Forelimb muscle (tissue), 1 donor: Measurements from ENCODE around the gene COL15A1. TPM values are rescaled to one million over a fixed set of nuclear protein-coding genes. Genes with fewer than 3 reads are reported as not detected.

Source experiments
- DNase-seq: peaks from one replicate; pipeline ENCODE4 v3.0.0-alpha.2; 2013; ENCODE audit warnings: low read depth
- polyA plus RNA-seq: library from polyadenylated mRNA; unstranded; fragments of 120-200 nt; gene quantifications from one replicate; pipeline ENCODE4 v1.2.1, GENCODE V29; 2013; ENCODE audit not compliant: insufficient read length

COL15A1 gene
- polyA plus RNA-seq, 1 donor: 172 TPM

- DNase-seq: no peak
Measured at GRCh38 chr9:98944734-98945074, 997 bp downstream of the COL15A1 start.

GRCh38 chr9:98949565-98949964 lies 5.9 kb downstream of the COL15A1 start:
- no peak for DNase-seq

DNA sequence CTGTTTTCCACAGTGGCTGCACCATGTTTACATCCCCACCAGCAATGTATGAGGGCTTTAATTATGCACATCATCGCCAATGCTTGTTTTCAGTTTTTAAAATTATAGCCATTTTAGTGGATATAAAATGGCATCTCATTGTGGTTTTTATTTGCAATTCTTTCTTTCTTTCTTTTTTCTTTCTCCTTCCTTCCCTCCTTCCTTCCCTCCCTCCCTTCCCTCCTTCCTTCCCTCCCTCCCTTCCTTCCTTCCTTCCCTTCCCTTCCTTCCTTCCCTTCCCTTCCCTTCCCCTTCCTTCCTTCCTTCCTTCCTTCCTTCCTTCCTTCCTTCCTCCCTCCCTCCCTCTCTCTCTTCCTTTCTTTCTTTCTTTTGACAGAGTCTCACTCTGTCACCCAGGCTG lies 6.6 kb downstream of the COL15A1 start:
- no peak for DNase-seq

GRCh38 chr9:98951967-98952366 lies 8.3 kb downstream of the COL15A1 start:
- DNase-seq: no peak

DNA sequence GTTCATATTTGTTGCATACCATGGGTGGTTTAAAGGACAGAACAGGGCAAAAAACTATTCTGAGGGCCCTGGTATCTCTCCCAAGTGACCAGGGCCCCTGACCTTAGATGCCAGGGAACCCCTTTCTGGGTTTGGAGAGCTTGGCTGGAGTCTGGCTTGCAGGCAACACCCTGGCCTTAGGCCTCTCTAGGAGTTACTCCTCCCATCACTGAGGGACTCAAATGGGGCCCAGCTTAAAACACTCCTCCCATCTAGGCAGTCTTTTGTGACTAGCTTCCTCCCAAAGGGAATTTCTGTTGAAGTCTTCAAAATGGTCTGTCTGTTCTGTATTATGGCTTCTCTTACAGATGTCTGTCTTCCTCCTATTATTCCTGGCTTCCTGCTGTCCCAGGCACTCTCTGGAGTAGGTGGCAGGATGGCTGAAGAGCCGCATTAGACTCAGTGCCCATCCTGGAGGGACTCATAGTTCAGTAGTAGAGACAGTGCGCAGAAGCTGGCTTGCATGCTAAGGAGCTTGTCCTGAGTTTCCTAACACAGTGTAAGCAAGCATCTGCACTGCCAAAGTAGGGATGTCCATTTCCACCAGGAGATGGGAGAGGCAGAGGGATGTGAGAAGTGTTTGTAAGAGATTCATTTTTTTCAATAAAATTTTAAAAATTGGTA lies 10.0 kb downstream of the COL15A1 start:
- no peak for DNase-seq

GRCh38 chr9:98954244-98954610 lies 10.5 kb downstream of the COL15A1 start:
- DNase-seq: no peak

DNA sequence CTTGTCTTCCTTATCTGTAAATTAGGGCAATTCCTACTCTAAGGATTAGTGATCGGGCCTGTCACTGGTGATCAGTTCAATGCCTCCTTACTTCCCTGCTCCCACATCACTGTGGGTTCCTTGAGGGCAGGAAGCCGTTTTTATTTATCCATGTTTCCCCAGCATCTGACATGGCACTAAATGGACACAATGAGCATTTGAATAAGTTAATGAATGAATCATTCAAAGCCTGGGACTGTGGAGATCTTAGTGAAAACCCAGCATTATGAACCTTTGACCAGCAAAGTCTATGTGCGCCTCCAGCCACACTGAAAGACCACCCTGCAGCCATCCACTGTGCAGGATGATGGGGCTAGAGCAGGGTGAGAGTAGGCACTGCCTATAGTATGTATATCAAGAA lies 11.6 kb downstream of the COL15A1 start:
- no peak for DNase-seq

DNA sequence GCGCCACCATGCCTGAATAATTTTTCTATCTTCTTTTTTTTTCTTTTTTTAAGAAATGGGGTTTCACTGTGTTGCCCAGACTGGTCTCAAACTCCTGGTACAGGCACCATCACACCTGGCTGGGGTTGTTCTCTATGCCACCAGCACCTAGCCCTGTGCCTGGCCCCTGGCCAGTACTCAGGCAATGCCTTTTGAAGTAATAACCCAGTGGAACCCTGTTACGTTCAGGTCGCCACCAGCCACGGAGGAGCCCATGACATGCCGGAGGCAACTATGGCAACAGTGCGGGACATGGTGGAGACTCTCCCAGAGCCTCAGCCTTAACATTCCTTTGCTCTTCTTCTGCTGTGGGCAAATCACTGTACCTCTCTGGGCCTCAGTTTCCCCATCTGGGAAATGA lies 14.1 kb downstream of the COL15A1 start:
- DNase-seq: no peak

- DNase-seq: peak; percentile 83
Measured at GRCh38 chr9:98958271-98958984, 14.7 kb downstream of the COL15A1 start.

DNA sequence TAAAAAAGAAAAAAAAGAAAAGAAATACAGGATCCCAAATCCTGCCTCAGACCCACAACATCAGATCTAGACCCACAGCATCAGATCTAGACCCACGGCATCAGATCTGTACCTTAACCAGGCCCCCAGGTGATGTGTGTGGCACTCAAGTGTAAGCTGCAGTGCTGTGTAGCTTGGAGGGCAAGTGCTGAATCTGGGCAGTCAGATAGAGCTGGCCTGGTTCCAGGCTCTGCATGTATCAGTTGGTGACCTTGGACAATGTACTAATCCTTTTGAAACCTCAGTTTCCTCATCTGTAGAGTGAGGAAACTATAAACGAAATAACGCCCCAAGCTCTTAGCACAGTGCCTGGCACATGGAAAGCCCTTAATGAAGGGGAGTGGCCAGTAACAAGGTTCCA lies 16.7 kb downstream of the COL15A1 start:
- DNase-seq: no peak

DNA sequence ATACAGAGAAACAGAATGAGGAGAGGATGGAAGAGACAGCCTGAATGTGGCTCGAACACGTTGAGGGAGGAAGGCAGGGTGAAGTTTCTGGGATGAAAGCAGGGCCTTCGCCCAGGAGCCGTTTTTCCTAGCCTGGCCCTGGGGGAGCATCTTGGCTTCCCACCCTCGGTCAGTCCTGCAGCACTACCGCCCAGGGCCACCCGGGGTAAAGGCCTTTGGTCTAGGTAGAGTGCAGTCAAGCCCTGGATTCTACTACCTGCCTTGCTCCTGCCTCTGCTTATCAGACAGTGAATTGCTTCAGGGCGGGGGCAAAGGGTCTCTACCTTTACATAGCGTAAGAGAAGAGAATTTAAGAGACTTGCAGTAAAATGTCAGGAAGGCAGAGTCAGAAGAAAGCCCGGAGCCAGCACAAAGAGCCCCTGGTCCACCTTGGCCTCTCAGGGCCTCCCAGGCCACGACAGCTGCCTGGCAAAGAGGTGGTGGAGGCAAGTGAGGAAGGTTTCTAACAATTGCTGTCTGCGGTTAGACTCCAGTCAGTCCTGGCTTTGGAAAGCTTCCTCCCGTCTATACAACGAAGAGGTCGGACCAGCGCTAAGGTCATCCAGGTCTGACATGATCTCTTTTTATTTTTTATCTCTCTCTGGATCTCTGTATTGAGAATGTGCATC lies 17.9 kb downstream of the COL15A1 start:
- no peak for DNase-seq

GRCh38 chr9:98962181-98962560 lies 18.5 kb downstream of the COL15A1 start:
- DNase-seq: no peak

DNA sequence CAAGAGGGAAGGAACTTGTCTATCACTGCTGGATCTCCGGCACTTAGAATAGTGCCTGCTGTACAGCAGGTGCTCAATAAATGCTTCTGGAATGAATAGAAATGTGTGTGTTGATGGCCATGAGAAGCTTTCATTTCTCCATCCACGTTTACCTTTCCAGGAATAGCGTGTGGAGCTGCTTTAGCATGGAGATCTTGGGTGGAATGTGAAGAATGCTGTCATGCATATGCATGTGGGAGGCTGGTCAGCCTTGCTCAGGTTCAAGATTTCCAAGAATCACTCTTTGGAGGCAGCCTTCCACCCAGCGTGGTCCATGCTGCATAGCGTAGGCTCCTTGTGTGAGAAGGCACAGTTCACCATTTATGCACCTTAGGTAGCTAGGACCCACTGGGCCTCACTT lies 19.2 kb downstream of the COL15A1 start:
- DNase-seq: no peak

- no peak for DNase-seq
Measured at GRCh38 chr9:98964201-98964600, 20.5 kb downstream of the COL15A1 start.

DNA sequence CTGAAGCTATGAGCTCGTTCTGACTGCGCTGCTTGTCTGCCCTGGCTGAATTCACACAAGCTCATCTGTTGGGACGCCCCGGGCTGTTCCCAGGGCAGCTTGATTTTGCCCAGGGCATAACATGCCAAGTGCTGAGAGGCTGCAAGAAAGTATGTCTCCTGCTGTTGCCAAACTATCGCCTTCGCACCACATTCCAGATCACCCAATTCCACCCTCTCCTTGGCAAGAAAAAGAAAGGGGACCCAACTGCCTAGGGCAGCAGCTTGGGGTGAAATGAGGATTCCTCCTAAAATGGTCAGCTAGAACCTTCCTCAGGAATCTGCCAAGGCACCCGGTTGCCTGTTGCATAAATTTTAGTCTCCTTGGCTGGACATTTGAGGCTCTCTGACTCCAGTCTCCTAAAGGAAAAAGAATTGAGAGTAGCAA lies 21.2 kb downstream of the COL15A1 start:
- no peak for DNase-seq

GRCh38 chr9:98966676-98967075 lies 23.0 kb downstream of the COL15A1 start:
- no peak for DNase-seq

GRCh38 chr9:98967257-98967656 lies 23.6 kb downstream of the COL15A1 start:
- DNase-seq: no peak

DNA sequence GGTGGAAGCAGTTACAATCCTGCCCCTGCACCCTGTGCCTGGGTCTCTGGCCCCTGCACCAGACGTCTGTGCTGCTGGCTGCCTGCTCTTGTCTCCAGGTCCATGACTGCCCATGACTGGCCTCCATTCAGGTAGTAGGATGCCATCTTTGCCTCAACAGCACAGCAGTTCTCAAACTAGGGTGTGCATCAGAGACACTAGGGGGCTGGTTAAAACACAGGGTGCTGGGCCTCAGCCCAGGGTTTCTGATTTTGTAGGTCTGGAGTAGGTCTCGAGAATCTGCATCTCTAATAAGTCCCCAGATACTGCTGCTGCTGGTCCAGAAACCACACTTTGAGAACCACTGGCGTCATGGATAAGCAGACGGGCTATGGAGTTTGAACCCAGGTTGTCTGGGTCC lies 24.0 kb downstream of the COL15A1 start:
- DNase-seq: no peak

DNA sequence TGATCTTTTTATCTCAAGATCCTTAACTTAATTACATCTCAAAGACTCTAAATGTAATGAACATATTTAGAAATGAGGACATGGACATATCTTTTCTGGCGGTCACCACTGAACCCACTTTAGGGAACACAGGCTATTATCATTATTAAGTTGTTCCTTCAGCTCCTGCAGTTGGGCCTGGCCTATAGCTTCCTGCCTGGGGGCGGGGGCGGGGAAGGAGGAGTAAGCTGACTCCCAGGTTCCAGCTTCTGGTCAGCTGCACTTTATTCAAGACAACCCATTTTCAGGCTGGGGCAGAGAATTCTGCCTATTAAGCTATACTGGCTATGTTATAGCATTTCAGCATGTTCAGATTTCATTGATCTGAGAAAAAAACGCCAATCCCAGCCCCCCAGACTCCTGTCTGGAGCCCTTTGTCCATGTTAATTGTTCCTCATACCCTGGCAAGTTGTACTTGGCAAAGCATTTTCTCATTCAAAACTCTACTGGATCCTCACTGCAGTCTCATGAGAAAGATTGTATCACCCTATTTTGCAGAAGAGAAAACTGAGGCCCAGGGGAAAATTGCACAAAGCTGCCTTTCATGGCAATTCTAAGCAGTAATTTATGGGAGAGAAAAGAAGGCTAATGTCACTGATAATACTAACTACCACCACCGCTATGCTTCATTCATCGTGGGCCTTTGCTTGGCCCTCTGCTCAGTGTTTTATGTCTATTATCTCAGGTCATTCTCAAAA lies 25.1 kb downstream of the COL15A1 start:
- no peak for DNase-seq

DNA sequence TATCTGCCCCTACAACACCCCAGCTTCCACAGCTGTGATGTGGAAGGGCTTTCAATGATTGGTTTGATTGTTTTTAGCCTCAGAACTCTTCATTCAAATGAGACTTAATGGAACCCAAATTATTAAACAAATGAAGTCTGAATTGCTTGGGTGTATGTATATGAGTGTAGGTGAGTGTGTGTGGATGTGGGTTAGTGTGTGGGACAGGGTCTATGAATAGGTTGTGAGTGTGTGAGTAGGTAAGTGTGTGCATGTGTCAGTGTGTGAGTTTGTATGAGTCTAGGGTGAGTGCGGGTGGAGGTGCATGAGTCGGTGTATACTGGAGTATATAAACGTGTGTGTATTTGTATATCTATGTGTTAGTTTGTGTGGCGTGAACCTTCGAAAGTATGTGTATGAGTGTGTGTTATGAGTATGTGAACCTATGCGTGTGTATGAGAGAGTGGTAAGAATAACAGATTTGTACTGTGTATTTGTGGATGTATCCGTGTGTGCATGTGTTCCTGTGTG lies 26.9 kb downstream of the COL15A1 start:
- no peak for DNase-seq

- no peak for DNase-seq
Measured at GRCh38 chr9:98971168-98971914, 27.6 kb downstream of the COL15A1 start.

DNA sequence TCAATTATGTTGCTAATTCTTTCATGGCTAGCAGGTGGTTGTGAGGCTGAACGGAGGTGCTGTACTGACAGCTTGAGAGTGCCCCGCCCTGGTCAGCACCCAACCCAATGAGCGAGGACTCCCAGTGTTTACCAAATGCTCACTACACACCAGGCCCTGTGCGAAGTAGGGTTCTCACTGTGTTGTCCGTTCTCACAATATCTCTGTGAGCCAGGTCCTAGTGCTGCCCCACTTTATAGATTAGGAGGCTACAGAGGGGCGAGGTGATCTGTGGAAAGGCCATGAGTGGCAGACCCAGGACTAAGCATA lies 28.2 kb downstream of the COL15A1 start:
- no peak for DNase-seq
